ENCODE results near the gene HELZ. TPM values are rescaled to one million over a fixed set of nuclear protein-coding genes. Genes with fewer than 3 reads are reported as not detected.

Gene HELZ
- total RNA-seq, 4 donors from 2014 or later = 47.3 to 95.4 (median 61.3) TPM

- DNase-seq (ENCODE audit: low spot score in 2 of 2) = no peak
- H3K4me1 ChIP-seq = peaks cover 0 to 37% (median 7%) of the 10 kb centered on the region in 4 donors
- no peak for TF ChIP-seq POLR2A (IDR thresholded peaks at IDR 0.05)
- TF ChIP-seq EP300 (IDR thresholded peaks at IDR 0.05) = no peak
- TF ChIP-seq CTCF (IDR thresholded peaks at IDR 0.05) = no peak
- peak overlapping the region in 3 of 4 donors; percentile 78 to 91 (median 90) for H3K27ac ChIP-seq
- H3K27me3 ChIP-seq = no peaks in the 10 kb centered on the region
- H3K4me3 ChIP-seq = peak overlapping the region; percentile 73 to 98 (median 90)
- H3K9me3 ChIP-seq = no peaks in the 10 kb centered on the region
- 50 to 54% methylated on average over 8 of the region's 8 CpGs for WGBS, 2 donors
- H3K36me3 ChIP-seq = no peaks in the 10 kb centered on the region
Observed at GRCh38 chr17:67246403-67246652, 1.3 kb upstream of the HELZ start.

- peak overlapping the region; percentile 29 to 91 (median 84) for H3K27ac ChIP-seq
- 2% methylated on average over 52 to 53 of the region's 75 CpGs for WGBS, 2 donors
Observed at GRCh38 chr17:67245694-67246402, 852 bp upstream of the HELZ start.

GRCh38 chr17:67244431-67245072 is 444 bp downstream of the HELZ start:
- no peaks in the 10 kb centered on the region for H3K9me3 ChIP-seq
- no peak for DNase-seq (ENCODE audit: low spot score in 2 of 2)
- 0 to 1% methylated on average over 19 to 31 of the region's 47 CpGs for WGBS, 2 donors
- TF ChIP-seq POLR2A (IDR thresholded peaks at IDR 0.05) (no peak), EP300 (IDR thresholded peaks at IDR 0.05) (no peak), CTCF (IDR thresholded peaks at IDR 0.05) (no peak)
- H3K4me1 ChIP-seq = peaks cover 0 to 54% (median 7%) of the 10 kb centered on the region in 4 donors
- peak overlapping the region; percentile 74 to 91 (median 84) for H3K27ac ChIP-seq
- peak overlapping the region; percentile 73 to 98 (median 90) for H3K4me3 ChIP-seq
- no peaks in the 10 kb centered on the region for H3K27me3 ChIP-seq
- no peaks in the 10 kb centered on the region for H3K36me3 ChIP-seq

More at GRCh38 chr17:67245694-67246402, 852 bp upstream of the HELZ start:
- peaks cover 0 to 41% (median 7%) of the 10 kb centered on the region in 4 donors for H3K4me1 ChIP-seq
- H3K9me3 ChIP-seq = no peaks in the 10 kb centered on the region
- H3K4me3 ChIP-seq = peak overlapping the region; percentile 73 to 98 (median 90)
- TF ChIP-seq EP300 (IDR thresholded peaks at IDR 0.05) (no peak), POLR2A (IDR thresholded peaks at IDR 0.05) (no peak), CTCF (IDR thresholded peaks at IDR 0.05) (no peak)
- no peak for DNase-seq (ENCODE audit: low spot score in 2 of 2)
- no peaks in the 10 kb centered on the region for H3K27me3 ChIP-seq
- H3K36me3 ChIP-seq = no peaks in the 10 kb centered on the region

GRCh38 chr17:67243284-67243683 is 1.7 kb downstream of the HELZ start:
- H3K27ac ChIP-seq = peak overlapping the region in 1 of 4 donors; percentile 8
- no peak for DNase-seq (ENCODE audit: low spot score in 2 of 2)
- no peaks in the 10 kb centered on the region for H3K27me3 ChIP-seq
- H3K4me1 ChIP-seq = peaks cover 0 to 58% (median 7%) of the 10 kb centered on the region in 4 donors
- TF ChIP-seq CTCF (IDR thresholded peaks at IDR 0.05) (no peak), POLR2A (IDR thresholded peaks at IDR 0.05) (no peak), EP300 (IDR thresholded peaks at IDR 0.05) (no peak)
- peak overlapping the region in 1 of 4 donors; percentile 95 for H3K4me3 ChIP-seq
- H3K36me3 ChIP-seq = peaks cover 0 to 11% (median 6%) of the 10 kb centered on the region in 3 donors
- 78 to 89% methylated on average over 5 of the region's 5 CpGs for WGBS, 2 donors
- no peaks in the 10 kb centered on the region for H3K9me3 ChIP-seq

- no peak for DNase-seq (ENCODE audit: low spot score in 2 of 2)
- Histone ChIP-seq H3K4me1 (peaks cover 0 to 58% (median 7%) of the 10 kb centered on the region in 4 donors), H3K27ac (no peak overlapping the region), H3K36me3 (peaks cover 0 to 25% (median 11%) of the 10 kb centered on the region in 3 donors), H3K27me3 (no peaks in the 10 kb centered on the region), H3K9me3 (no peaks in the 10 kb centered on the region), H3K4me3 (no peak overlapping the region)
- no peak for TF ChIP-seq CTCF (IDR thresholded peaks at IDR 0.05)
- no peak for TF ChIP-seq EP300 (IDR thresholded peaks at IDR 0.05)
- TF ChIP-seq POLR2A (IDR thresholded peaks at IDR 0.05) = no peak
- WGBS, 2 donors = 93 to 95% methylated on average over 7 of the region's 7 CpGs
Observed at GRCh38 chr17:67241719-67242341, 3.2 kb downstream of the HELZ start.
